Caco-2 (cell line): ENCODE measurements around the gene SYCP2L. TPM values are rescaled to one million over a fixed set of nuclear protein-coding genes. Genes with fewer than 3 reads are reported as not detected.

Source experiments
- BruUV-seq: library from RNA; stranded (reverse); fragments of 400-500 nt; replicated peaks from 2 replicates; lab custom pipeline; 2021; lab: Mats Ljungman, UMichigan
- CTCF ChIA-PET: fragments of 300-600 bp; sonication (Branson Sonifier 250); formaldehyde crosslinking; loops from one replicate; lab custom pipeline; 2022; ENCODE audit warnings: antibody characterized with exemption; lab: Charles Lee
- POLR2A ChIA-PET: fragments of 300-600 bp; sonication (Branson Sonifier 250); formaldehyde crosslinking; loops from one replicate; lab custom pipeline; 2022; ENCODE audit warnings: antibody characterized with exemption; lab: Charles Lee
- DNase-seq, 2 experiments: peaks; one replicate each; pipeline versions ENCODE4 v3.0.0 to v3.0.0-alpha.2; 2020 to 2022
- H3K27me3 ChIP-seq: replicated peaks from 2 replicates; pipeline ENCODE4 v1.6.0; 2011; ENCODE audit warnings: low read length; ENCODE audit not compliant: control insufficient read depth, insufficient read depth
- H3K36me3 ChIP-seq: 2 replicates; pipeline ENCODE4 v1.5.1; 2011; ENCODE audit warnings: low read length; ENCODE audit not compliant: control insufficient read depth, insufficient read depth
- H3K4me1 ChIP-seq: fragments of 250-450 bp; sonication (Bioruptor Pico); 2 replicates; pipeline ENCODE4 v1.5.1; 2020; ENCODE audit warnings: mild to moderate bottlenecking
- H3K4me3 ChIP-seq: 2 replicates; pipeline ENCODE4 v1.5.1; 2011; ENCODE audit warnings: low read depth, mild to moderate bottlenecking, control low read depth, low read length
- H3K9me3 ChIP-seq: fragments of 250-450 bp; sonication (Bioruptor Pico); 2 replicates; pipeline ENCODE4 v1.5.1; 2020; ENCODE audit warnings: mild to moderate bottlenecking, moderate library complexity
- H3K27ac Mint-ChIP-seq: one replicate; pipeline ENCODE4 v1.8.0; 2022; ENCODE audit warnings: mixed read lengths; ENCODE audit not compliant: unreplicated experiment
- H3K27me3 Mint-ChIP-seq: one replicate; pipeline ENCODE4 v1.8.0; 2022; ENCODE audit warnings: mixed read lengths; ENCODE audit not compliant: insufficient read depth, unreplicated experiment
- H3K36me3 Mint-ChIP-seq: one replicate; pipeline ENCODE4 v1.8.0; 2022; ENCODE audit warnings: mild to moderate bottlenecking, mixed read lengths; ENCODE audit not compliant: insufficient read depth, unreplicated experiment
- H3K4me1 Mint-ChIP-seq: one replicate; pipeline ENCODE4 v1.8.0; 2022; ENCODE audit warnings: low read depth, mixed read lengths; ENCODE audit not compliant: unreplicated experiment
- H3K4me3 Mint-ChIP-seq: one replicate; pipeline ENCODE4 v1.8.0; 2022; ENCODE audit warnings: mild to moderate bottlenecking, moderate library complexity, mixed read lengths; ENCODE audit not compliant: unreplicated experiment
- H3K9me3 Mint-ChIP-seq: one replicate; pipeline ENCODE4 v1.8.0; 2022; ENCODE audit warnings: mixed read lengths; ENCODE audit not compliant: unreplicated experiment
- CTCF ChIP-seq, 2 experiments: fragments of 200-600 bp in 1 of 2; IDR thresholded peaks; 1 replicate in 1 of 2; 2 replicates in 1 of 2; pipeline versions ENCODE4 v1.5.1 to v1.8.0; 2011 to 2022; ENCODE audit warnings: antibody characterized with exemption in 1 of 2, control low read depth in 1 of 2, inconsistent platforms in 1 of 2, low read depth in 1 of 2, low read length in 1 of 2, mild to moderate bottlenecking in 1 of 2, moderate library complexity in 1 of 2; ENCODE audit not compliant: insufficient read depth in 1 of 2, severe bottlenecking in 1 of 2, unreplicated experiment in 1 of 2
- intact Hi-C: fragments of 100-400 bp; cut with micrococcal nuclease; formaldehyde crosslinking; loops from one replicate; pipeline ENCODE4 v1.10.0; 2022; ENCODE audit not compliant: unreplicated experiment
- total RNA-seq: library from RNA; stranded (reverse); gene quantifications from 2 replicates; pipeline ENCODE4 v1.2.3, GENCODE V29; 2022

The SYCP2L gene
- total RNA-seq, 1 experiment from 2014 or later, result 0.20 TPM

- CTCF ChIA-PET, result no interaction called here
- no peak overlapping the region for H3K4me3 Mint-ChIP-seq
- H3K4me1 Mint-ChIP-seq, result peaks cover 5% of the 10 kb centered on the region
- TF ChIP-seq CTCF (IDR thresholded peaks at IDR 0.05; ENCODE audit: insufficient read depth in 1 of 2, low read depth in 1 of 2, low read length in 1 of 2, severe bottlenecking in 1 of 2, unreplicated experiment in 1 of 2), result no peak
- Histone ChIP-seq H3K4me1 (no peaks in the 10 kb centered on the region; the same call in 1 of the 2 replicates), H3K27me3 (no peaks in the 10 kb centered on the region), H3K4me3 (no peak overlapping the region), H3K9me3 (no peaks in the 10 kb centered on the region; the same call in 1 of the 2 replicates), H3K36me3 (no peaks in the 10 kb centered on the region)
- H3K36me3 Mint-ChIP-seq, result no peaks in the 10 kb centered on the region
- no peaks in the 10 kb centered on the region for H3K27me3 Mint-ChIP-seq
- BruUV-seq, result no TSS peak
- intact Hi-C loops, result no loop called here
- H3K9me3 Mint-ChIP-seq, result peaks cover 9% of the 10 kb centered on the region
- no peak for DNase-seq
- H3K27ac Mint-ChIP-seq, result no peak overlapping the region
- POLR2A ChIA-PET, result no interaction called here
Observed at GRCh38 chr6:10957414-10957886, 70.6 kb downstream of the SYCP2L start.

DNA sequence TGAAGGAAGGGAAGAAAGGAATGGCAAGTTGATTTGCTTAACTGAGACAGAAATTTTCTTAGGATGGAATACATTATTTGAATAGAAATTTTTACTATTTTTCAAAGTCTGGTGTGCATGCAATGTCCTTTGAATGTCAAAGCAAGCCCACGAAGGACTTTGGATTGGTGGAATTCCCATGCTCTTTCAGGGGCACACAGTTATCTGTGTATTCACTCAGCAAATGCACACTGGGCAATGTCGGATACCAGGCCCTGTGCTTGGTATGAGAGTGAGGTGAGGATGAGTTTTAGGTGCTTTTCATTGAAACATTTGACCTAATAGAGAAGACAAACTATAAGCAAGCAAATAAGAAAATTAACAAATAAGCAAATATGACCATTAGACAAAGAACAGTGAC lies 73.3 kb downstream of the SYCP2L start:
- H3K36me3 ChIP-seq, result no peaks in the 10 kb centered on the region
- ChIA-PET POLR2A (interaction anchor here (0.7 kb wide), 1 partner anchor 11 kb away, joined by 3 read pairs; no protein-coding TSS in a partner anchor), CTCF (no interaction called here)
- no peaks in the 10 kb centered on the region for H3K36me3 Mint-ChIP-seq
- no peaks in the 10 kb centered on the region for H3K27me3 Mint-ChIP-seq
- H3K9me3 Mint-ChIP-seq, result peaks cover 12% of the 10 kb centered on the region
- H3K4me1 ChIP-seq, result no peaks in the 10 kb centered on the region
- DNase-seq, result no peak
- no TSS peak for BruUV-seq
- no peak overlapping the region for H3K27ac Mint-ChIP-seq
- peaks cover 7% of the 10 kb centered on the region for H3K4me1 Mint-ChIP-seq
- TF ChIP-seq CTCF (IDR thresholded peaks at IDR 0.05; ENCODE audit: insufficient read depth in 1 of 2, low read depth in 1 of 2, low read length in 1 of 2, severe bottlenecking in 1 of 2, unreplicated experiment in 1 of 2), result no peak
- H3K4me3 Mint-ChIP-seq, result no peak overlapping the region
- no peaks in the 10 kb centered on the region for H3K27me3 ChIP-seq
- no peaks in the 10 kb centered on the region; the same call in 1 of the 2 replicates for H3K9me3 ChIP-seq
- no peak overlapping the region for H3K4me3 ChIP-seq
- intact Hi-C loops, result no loop called here

- Mint-ChIP-seq H3K4me1 (peaks cover 7% of the 10 kb centered on the region), H3K27me3 (no peaks in the 10 kb centered on the region), H3K9me3 (peaks cover 23% of the 10 kb centered on the region), H3K36me3 (no peaks in the 10 kb centered on the region), H3K27ac (no peak overlapping the region), H3K4me3 (no peak overlapping the region)
- DNase-seq, result no peak
- intact Hi-C loops, result loop anchor here (2.0 kb wide), 1 partner anchor 45 kb away; no protein-coding TSS in a partner anchor
- Histone ChIP-seq H3K9me3 (peaks cover 11% of the 10 kb centered on the region), H3K27me3 (no peaks in the 10 kb centered on the region), H3K36me3 (no peaks in the 10 kb centered on the region), H3K4me1 (no peaks in the 10 kb centered on the region), H3K4me3 (no peak overlapping the region)
- BruUV-seq, result no TSS peak
- POLR2A ChIA-PET, result no interaction called here
- CTCF ChIA-PET, result interaction anchor here (0.9 kb wide), 1 partner anchor 105 kb away, joined by 3 read pairs; no protein-coding TSS in a partner anchor
- TF ChIP-seq CTCF (IDR thresholded peaks at IDR 0.05; ENCODE audit: insufficient read depth in 1 of 2, low read depth in 1 of 2, low read length in 1 of 2, severe bottlenecking in 1 of 2, unreplicated experiment in 1 of 2), result no peak
Observed at GRCh38 chr6:10961837-10962236, 75.0 kb downstream of the SYCP2L start.
